ENCODE data around the gene NUDT22.

Gene NUDT22

GRCh38 chr11:64276653-64277431 lies 50.8 kb downstream of the NUDT22 start:
- no peak for TF ChIP-seq CREB1 (IDR thresholded peaks at IDR 0.05; ENCODE audit: low read depth)
- no peak for TF ChIP-seq TCF12 (IDR thresholded peaks at IDR 0.05; ENCODE audit: low read depth)
- TF ChIP-seq YY1 (IDR thresholded peaks at IDR 0.05; ENCODE audit: low read depth): no peak
- no peak for TF ChIP-seq EP300 (IDR thresholded peaks at IDR 0.05; ENCODE audit: borderline replicate concordance)
- no peak for TF ChIP-seq TAF1 (IDR thresholded peaks at IDR 0.05; ENCODE audit: low read depth)
- TF ChIP-seq MAX (IDR thresholded peaks at IDR 0.05): no peak
- TF ChIP-seq USF1 (IDR thresholded peaks at IDR 0.05): no peak
- no peak for TF ChIP-seq CEBPB (IDR thresholded peaks at IDR 0.05)
- TF ChIP-seq ZBTB7A (IDR thresholded peaks at IDR 0.05; ENCODE audit: low read depth): no peak
- no peak for TF ChIP-seq FOXM1 (IDR thresholded peaks at IDR 0.05; ENCODE audit: borderline replicate concordance, low read depth)

GRCh38 chr11:64278576-64279190 lies 52.6 kb downstream of the NUDT22 start:
- TF ChIP-seq TAF1 (IDR thresholded peaks at IDR 0.05; ENCODE audit: low read depth) (no peak), EGR1 (IDR thresholded peaks at IDR 0.05) (no peak), YY1 (IDR thresholded peaks at IDR 0.05; ENCODE audit: low read depth) (no peak), USF1 (IDR thresholded peaks at IDR 0.05) (no peak), FOXM1 (IDR thresholded peaks at IDR 0.05; ENCODE audit: borderline replicate concordance, low read depth) (no peak), MAX (IDR thresholded peaks at IDR 0.05) (no peak), NFIC (IDR thresholded peaks at IDR 0.05) (no peak), CEBPB (IDR thresholded peaks at IDR 0.05) (no peak)
